ENCODE data around the gene KCNK2. TPM values are rescaled to one million over a fixed set of nuclear protein-coding genes. Genes with fewer than 3 reads are reported as not detected.
A peak's percentile ranks its signal among the peaks of the same experiment; 100 is the strongest.

The KCNK2 gene
- total RNA-seq, 1 donor from 2014 or later = 1.1 TPM

GRCh38 chr1:215267495-215267894, 185.0 kb downstream of the KCNK2 start:
- no peaks in the 10 kb centered on the region for H3K4me1 ChIP-seq
- no peaks in the 10 kb centered on the region for H3K79me2 ChIP-seq (ENCODE audit: low read depth)
- H3K4me2 ChIP-seq = no peak overlapping the region
- no peak for TF ChIP-seq EZH2 (IDR thresholded peaks at IDR 0.05)
- TF ChIP-seq EZH2phosphoT487 (IDR thresholded peaks at IDR 0.05) = no peak
- no peak for TF ChIP-seq CTCF (IDR thresholded peaks at IDR 0.05)
- DNase-seq (ENCODE audit: low spot score) = no peak
- H3K27me3 ChIP-seq = no peaks in the 10 kb centered on the region
- no peaks in the 10 kb centered on the region for H4K20me1 ChIP-seq (ENCODE audit: low read depth)
- H3K27ac ChIP-seq = no peak overlapping the region
- Mint-ChIP-seq H3K9me3 (no peaks in the 10 kb centered on the region), H3K4me1 (no peaks in the 10 kb centered on the region), H3K4me3 (no peak overlapping the region), H3K27ac (no peak overlapping the region), H3K27me3 (ENCODE audit: insufficient read depth, low read depth) (peaks cover 2% of the 10 kb centered on the region), H3K36me3 (no peaks in the 10 kb centered on the region)
- no peaks in the 10 kb centered on the region for H3K9me3 ChIP-seq (ENCODE audit: low read depth)
- no peak overlapping the region for H2AFZ ChIP-seq (replicated peaks)
- no peaks in the 10 kb centered on the region for H3K36me3 ChIP-seq
- no peaks in the 10 kb centered on the region for H3F3A ChIP-seq (ENCODE audit: low read depth)
- no peak overlapping the region for H3K9ac ChIP-seq
- no peak overlapping the region for H3K4me3 ChIP-seq

GRCh38 chr1:215269955-215270354, 187.4 kb downstream of the KCNK2 start:
- H3K4me1 Mint-ChIP-seq = no peaks in the 10 kb centered on the region
- peak; percentile 16 for DNase-seq (ENCODE audit: low spot score)

GRCh38 chr1:215273838-215274516, 191.4 kb downstream of the KCNK2 start:
- no peaks in the 10 kb centered on the region for H3K9me3 ChIP-seq (ENCODE audit: low read depth)
- H3K36me3 ChIP-seq = no peaks in the 10 kb centered on the region
- Mint-ChIP-seq H3K27me3 (ENCODE audit: insufficient read depth, low read depth) (no peaks in the 10 kb centered on the region), H3K27ac (no peak overlapping the region), H3K9me3 (no peaks in the 10 kb centered on the region), H3K4me3 (no peak overlapping the region), H3K4me1 (no peaks in the 10 kb centered on the region), H3K36me3 (no peaks in the 10 kb centered on the region)
- H3K27me3 ChIP-seq = no peaks in the 10 kb centered on the region
- H3K4me1 ChIP-seq = no peaks in the 10 kb centered on the region
- H4K20me1 ChIP-seq (ENCODE audit: low read depth) = no peaks in the 10 kb centered on the region
- H3K9ac ChIP-seq = no peak overlapping the region
- H3F3A ChIP-seq (ENCODE audit: low read depth) = no peaks in the 10 kb centered on the region
- H3K4me3 ChIP-seq = no peak overlapping the region
- no peaks in the 10 kb centered on the region for H3K79me2 ChIP-seq (ENCODE audit: low read depth)
- H2AFZ ChIP-seq (replicated peaks) = no peak overlapping the region
- no peak overlapping the region for H3K27ac ChIP-seq
- no peak for DNase-seq (ENCODE audit: low spot score)
- no peak overlapping the region for H3K4me2 ChIP-seq
- TF ChIP-seq CTCF (IDR thresholded peaks at IDR 0.05) (no peak), EZH2 (IDR thresholded peaks at IDR 0.05) (no peak), EZH2phosphoT487 (IDR thresholded peaks at IDR 0.05) (no peak)

More at GRCh38 chr1:215269955-215270354, 187.4 kb downstream of the KCNK2 start:
- no peak overlapping the region for H3K9ac ChIP-seq
- Mint-ChIP-seq H3K27ac (no peak overlapping the region), H3K9me3 (no peaks in the 10 kb centered on the region), H3K27me3 (ENCODE audit: insufficient read depth, low read depth) (no peaks in the 10 kb centered on the region), H3K36me3 (no peaks in the 10 kb centered on the region), H3K4me3 (no peak overlapping the region)
- no peak overlapping the region for H3K4me3 ChIP-seq
- H3F3A ChIP-seq (ENCODE audit: low read depth) = no peaks in the 10 kb centered on the region
- H3K27ac ChIP-seq = no peak overlapping the region
- H3K4me1 ChIP-seq = no peaks in the 10 kb centered on the region
- no peaks in the 10 kb centered on the region for H4K20me1 ChIP-seq (ENCODE audit: low read depth)
- H3K4me2 ChIP-seq = no peak overlapping the region
- H3K79me2 ChIP-seq (ENCODE audit: low read depth) = no peaks in the 10 kb centered on the region
- no peak for TF ChIP-seq EZH2 (IDR thresholded peaks at IDR 0.05)
- peak; percentile 38 for TF ChIP-seq CTCF (IDR thresholded peaks at IDR 0.05)
- H3K9me3 ChIP-seq (ENCODE audit: low read depth) = no peaks in the 10 kb centered on the region
- H3K36me3 ChIP-seq = no peaks in the 10 kb centered on the region
- H2AFZ ChIP-seq (replicated peaks) = peak overlapping the region; percentile 12
- no peaks in the 10 kb centered on the region for H3K27me3 ChIP-seq

All from neural progenitor cell (in vitro differentiated cells).